SK-N-SH treated with all-trans-retinoic acid at 6 μM for 48 hours (cell line): ENCODE results near the gene PNLIP.

Experiments
- ATAC-seq: fragments of 200-7000 bp; cut with Tn5 transposase; 3 replicates; pipeline ENCODE4 v1.9.1; 2020; ENCODE audit warnings: mild to moderate bottlenecking, moderate library complexity
- BACH2 ChIP-seq: fragments of 250-450 bp; sonication (Bioruptor Pico); IDR thresholded peaks from 2 replicates; pipeline ENCODE4 v1.9.0; 2021; ENCODE audit warnings: mild to moderate bottlenecking, borderline replicate concordance
- CSDC2 ChIP-seq: fragments of 250-450 bp; sonication (Bioruptor Pico); IDR thresholded peaks from 2 replicates; pipeline ENCODE4 v1.5.0; 2020; ENCODE audit warnings: mild to moderate bottlenecking, moderate library complexity
- ESRRG ChIP-seq: fragments of 250-450 bp; sonication (Bioruptor Pico); IDR thresholded peaks from 2 replicates; pipeline ENCODE4 v1.6.1; 2021; ENCODE audit warnings: mild to moderate bottlenecking
- GLIS3 ChIP-seq: fragments of 250-450 bp; sonication (Bioruptor Pico); IDR thresholded peaks from 2 replicates; pipeline ENCODE4 v1.5.0; 2020; ENCODE audit warnings: mild to moderate bottlenecking, moderate library complexity
- ISL1 ChIP-seq: fragments of 250-450 bp; sonication (Bioruptor Pico); IDR thresholded peaks from 2 replicates; pipeline ENCODE4 v2.1.2; 2022; ENCODE audit warnings: mild to moderate bottlenecking, moderate library complexity
- OSR1 ChIP-seq: fragments of 250-450 bp; sonication (Bioruptor Pico); IDR thresholded peaks from 2 replicates; pipeline ENCODE4 v1.8.0; 2022; ENCODE audit warnings: moderate library complexity, mild to moderate bottlenecking, inconsistent platforms
- PPARA ChIP-seq: fragments of 250-450 bp; sonication (Bioruptor Pico); IDR thresholded peaks from 2 replicates; pipeline ENCODE4 v1.5.0; 2020; ENCODE audit warnings: mild to moderate bottlenecking, borderline replicate concordance
- RARB ChIP-seq: fragments of 250-450 bp; sonication (Bioruptor Pico); IDR thresholded peaks from 2 replicates; pipeline ENCODE4 v1.8.0; 2021; ENCODE audit warnings: mild to moderate bottlenecking, moderate library complexity
- SNAI2 ChIP-seq: fragments of 250-450 bp; sonication (Bioruptor Pico); IDR thresholded peaks from 2 replicates; pipeline ENCODE4 v1.5.0; 2020; ENCODE audit warnings: mild to moderate bottlenecking, moderate library complexity
- TCF4 ChIP-seq: fragments of 250-450 bp; sonication (Bioruptor Pico); IDR thresholded peaks from 2 replicates; pipeline ENCODE4 v1.8.0; 2021; ENCODE audit warnings: mild to moderate bottlenecking, moderate library complexity, borderline replicate concordance
- TOX ChIP-seq: fragments of 250-450 bp; sonication (Bioruptor Pico); IDR thresholded peaks from 2 replicates; pipeline ENCODE4 v1.8.0; 2021; ENCODE audit warnings: mild to moderate bottlenecking, moderate library complexity, borderline replicate concordance
- ZC3H10 ChIP-seq: fragments of 250-450 bp; sonication (Bioruptor Pico); IDR thresholded peaks from 2 replicates; pipeline ENCODE4 v1.5.1; 2021; ENCODE audit warnings: mild to moderate bottlenecking, moderate library complexity
- ZFP3 ChIP-seq: fragments of 250-450 bp; sonication (Bioruptor Pico); IDR thresholded peaks from 2 replicates; pipeline ENCODE4 v1.5.0; 2020; ENCODE audit warnings: mild to moderate bottlenecking, moderate library complexity
- ZFP30 ChIP-seq: fragments of 450-650 bp; formaldehyde crosslinking; IDR thresholded peaks from 2 replicates; pipeline ENCODE4 v1.5.0; 2022; ENCODE audit warnings: mild to moderate bottlenecking, moderate library complexity
- ZNF70 ChIP-seq: fragments of 450-650 bp; formaldehyde crosslinking; IDR thresholded peaks from 2 replicates; pipeline ENCODE4 v1.5.0; 2020; ENCODE audit warnings: mild to moderate bottlenecking, moderate library complexity
- ZNF8 ChIP-seq: fragments of 450-650 bp; formaldehyde crosslinking; IDR thresholded peaks from 2 replicates; pipeline ENCODE4 v1.5.0; 2020; ENCODE audit warnings: mild to moderate bottlenecking, moderate library complexity
- TF ChIP-seq, protein P1 (sequence below): fragments of 250-450 bp; sonication (Bioruptor Pico); IDR thresholded peaks from 2 replicates; pipeline ENCODE4 v1.8.0; 2020; ENCODE audit warnings: mild to moderate bottlenecking, moderate library complexity, borderline replicate concordance
- TF ChIP-seq, protein P2 (sequence below): fragments of 250-450 bp; sonication (Bioruptor Pico); IDR thresholded peaks from 2 replicates; pipeline ENCODE4 v1.5.0; 2020; ENCODE audit warnings: mild to moderate bottlenecking, moderate library complexity
- TF ChIP-seq, protein P3 (sequence below): fragments of 250-450 bp; sonication (Bioruptor Pico); IDR thresholded peaks from 2 replicates; pipeline ENCODE4 v1.5.1; 2021; ENCODE audit warnings: mild to moderate bottlenecking, moderate library complexity
- TF ChIP-seq, protein P4 (sequence below): fragments of 250-450 bp; sonication (Bioruptor Pico); IDR thresholded peaks from 2 replicates; pipeline ENCODE4 v1.5.1; 2020; ENCODE audit warnings: low read depth, mild to moderate bottlenecking, moderate library complexity
- TF ChIP-seq, protein P5 (sequence below): fragments of 250-450 bp; sonication (Bioruptor Pico); IDR thresholded peaks from 2 replicates; pipeline ENCODE4 v1.8.0; 2021; ENCODE audit warnings: low read depth, mild to moderate bottlenecking, moderate library complexity, borderline replicate concordance

The PNLIP gene

DNA sequence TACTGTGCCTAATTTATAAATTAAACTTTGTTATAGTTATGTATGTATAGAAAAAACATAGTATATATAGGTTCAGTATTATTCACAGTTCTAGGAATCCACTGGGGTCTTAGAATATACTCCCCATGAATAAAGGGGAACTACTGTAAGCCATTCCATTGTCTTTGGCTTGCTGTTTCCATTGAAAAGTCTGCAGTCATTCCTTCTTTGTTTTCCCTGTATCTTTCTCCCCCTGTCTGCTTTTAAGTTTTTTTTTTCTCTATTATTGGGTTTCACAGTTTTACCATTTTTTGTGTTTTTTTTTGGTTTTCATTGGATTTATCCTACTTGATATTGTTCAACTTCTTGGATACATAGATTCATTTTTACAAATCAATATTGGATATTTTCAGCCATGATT is 6.7 kb upstream of the PNLIP start:
- TF ChIP-seq, protein P1, sequence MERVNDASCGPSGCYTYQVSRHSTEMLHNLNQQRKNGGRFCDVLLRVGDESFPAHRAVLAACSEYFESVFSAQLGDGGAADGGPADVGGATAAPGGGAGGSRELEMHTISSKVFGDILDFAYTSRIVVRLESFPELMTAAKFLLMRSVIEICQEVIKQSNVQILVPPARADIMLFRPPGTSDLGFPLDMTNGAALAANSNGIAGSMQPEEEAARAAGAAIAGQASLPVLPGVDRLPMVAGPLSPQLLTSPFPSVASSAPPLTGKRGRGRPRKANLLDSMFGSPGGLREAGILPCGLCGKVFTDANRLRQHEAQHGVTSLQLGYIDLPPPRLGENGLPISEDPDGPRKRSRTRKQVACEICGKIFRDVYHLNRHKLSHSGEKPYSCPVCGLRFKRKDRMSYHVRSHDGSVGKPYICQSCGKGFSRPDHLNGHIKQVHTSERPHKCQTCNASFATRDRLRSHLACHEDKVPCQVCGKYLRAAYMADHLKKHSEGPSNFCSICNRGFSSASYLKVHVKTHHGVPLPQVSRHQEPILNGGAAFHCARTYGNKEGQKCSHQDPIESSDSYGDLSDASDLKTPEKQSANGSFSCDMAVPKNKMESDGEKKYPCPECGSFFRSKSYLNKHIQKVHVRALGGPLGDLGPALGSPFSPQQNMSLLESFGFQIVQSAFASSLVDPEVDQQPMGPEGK, result no peak
- TF ChIP-seq ZC3H10 (CRISPR knock-in tag) (no peak), ZNF8 (no peak), ESRRG (no peak), PPARA (CRISPR knock-in tag) (no peak), ISL1 (CRISPR knock-in tag) (no peak)
- TF ChIP-seq, protein P2, sequence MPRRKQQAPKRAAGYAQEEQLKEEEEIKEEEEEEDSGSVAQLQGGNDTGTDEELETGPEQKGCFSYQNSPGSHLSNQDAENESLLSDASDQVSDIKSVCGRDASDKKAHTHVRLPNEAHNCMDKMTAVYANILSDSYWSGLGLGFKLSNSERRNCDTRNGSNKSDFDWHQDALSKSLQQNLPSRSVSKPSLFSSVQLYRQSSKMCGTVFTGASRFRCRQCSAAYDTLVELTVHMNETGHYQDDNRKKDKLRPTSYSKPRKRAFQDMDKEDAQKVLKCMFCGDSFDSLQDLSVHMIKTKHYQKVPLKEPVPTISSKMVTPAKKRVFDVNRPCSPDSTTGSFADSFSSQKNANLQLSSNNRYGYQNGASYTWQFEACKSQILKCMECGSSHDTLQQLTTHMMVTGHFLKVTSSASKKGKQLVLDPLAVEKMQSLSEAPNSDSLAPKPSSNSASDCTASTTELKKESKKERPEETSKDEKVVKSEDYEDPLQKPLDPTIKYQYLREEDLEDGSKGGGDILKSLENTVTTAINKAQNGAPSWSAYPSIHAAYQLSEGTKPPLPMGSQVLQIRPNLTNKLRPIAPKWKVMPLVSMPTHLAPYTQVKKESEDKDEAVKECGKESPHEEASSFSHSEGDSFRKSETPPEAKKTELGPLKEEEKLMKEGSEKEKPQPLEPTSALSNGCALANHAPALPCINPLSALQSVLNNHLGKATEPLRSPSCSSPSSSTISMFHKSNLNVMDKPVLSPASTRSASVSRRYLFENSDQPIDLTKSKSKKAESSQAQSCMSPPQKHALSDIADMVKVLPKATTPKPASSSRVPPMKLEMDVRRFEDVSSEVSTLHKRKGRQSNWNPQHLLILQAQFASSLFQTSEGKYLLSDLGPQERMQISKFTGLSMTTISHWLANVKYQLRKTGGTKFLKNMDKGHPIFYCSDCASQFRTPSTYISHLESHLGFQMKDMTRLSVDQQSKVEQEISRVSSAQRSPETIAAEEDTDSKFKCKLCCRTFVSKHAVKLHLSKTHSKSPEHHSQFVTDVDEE (CRISPR knock-in tag), result no peak
- no peak for ATAC-seq

DNA sequence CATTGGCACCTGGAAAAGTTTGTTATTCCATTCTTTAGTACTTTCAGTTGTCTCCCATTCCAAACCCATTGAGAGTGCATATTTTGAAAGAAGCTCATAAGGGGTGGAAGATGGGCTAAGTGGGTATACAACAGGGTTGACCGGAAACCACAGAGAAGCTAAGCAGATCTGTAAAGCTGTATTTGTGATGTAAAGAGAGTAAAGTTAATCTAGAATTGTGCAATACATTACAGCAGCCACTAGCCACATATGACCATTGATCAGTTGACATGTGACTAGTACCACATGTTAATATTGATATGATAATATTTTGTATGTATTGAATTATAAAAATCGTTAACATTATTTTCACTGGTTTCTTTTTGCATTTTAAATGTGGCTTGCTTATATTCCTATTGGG is 4.9 kb upstream of the PNLIP start:
- ATAC-seq, result no peak
- TF ChIP-seq PPARA (CRISPR knock-in tag), result no peak
- no peak for TF ChIP-seq OSR1
- TF ChIP-seq, protein P2 (CRISPR knock-in tag), result no peak
- no peak for TF ChIP-seq ZFP30 (CRISPR knock-in tag)
- TF ChIP-seq, protein P3, sequence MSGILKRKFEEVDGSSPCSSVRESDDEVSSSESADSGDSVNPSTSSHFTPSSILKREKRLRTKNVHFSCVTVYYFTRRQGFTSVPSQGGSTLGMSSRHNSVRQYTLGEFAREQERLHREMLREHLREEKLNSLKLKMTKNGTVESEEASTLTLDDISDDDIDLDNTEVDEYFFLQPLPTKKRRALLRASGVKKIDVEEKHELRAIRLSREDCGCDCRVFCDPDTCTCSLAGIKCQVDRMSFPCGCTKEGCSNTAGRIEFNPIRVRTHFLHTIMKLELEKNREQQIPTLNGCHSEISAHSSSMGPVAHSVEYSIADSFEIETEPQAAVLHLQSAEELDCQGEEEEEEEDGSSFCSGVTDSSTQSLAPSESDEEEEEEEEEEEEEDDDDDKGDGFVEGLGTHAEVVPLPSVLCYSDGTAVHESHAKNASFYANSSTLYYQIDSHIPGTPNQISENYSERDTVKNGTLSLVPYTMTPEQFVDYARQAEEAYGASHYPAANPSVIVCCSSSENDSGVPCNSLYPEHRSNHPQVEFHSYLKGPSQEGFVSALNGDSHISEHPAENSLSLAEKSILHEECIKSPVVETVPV (CRISPR knock-in tag), result no peak
- no peak for TF ChIP-seq BACH2 (CRISPR knock-in tag)
- TF ChIP-seq ZNF8, result no peak
- TF ChIP-seq ISL1 (CRISPR knock-in tag), result no peak
- TF ChIP-seq SNAI2 (CRISPR knock-in tag), result no peak
- TF ChIP-seq TCF4 (CRISPR knock-in tag), result no peak
- TF ChIP-seq RARB (CRISPR knock-in tag), result no peak
- TF ChIP-seq ZFP3 (CRISPR knock-in tag), result no peak
- no peak for TF ChIP-seq ESRRG
- no peak for TF ChIP-seq ZNF70

DNA sequence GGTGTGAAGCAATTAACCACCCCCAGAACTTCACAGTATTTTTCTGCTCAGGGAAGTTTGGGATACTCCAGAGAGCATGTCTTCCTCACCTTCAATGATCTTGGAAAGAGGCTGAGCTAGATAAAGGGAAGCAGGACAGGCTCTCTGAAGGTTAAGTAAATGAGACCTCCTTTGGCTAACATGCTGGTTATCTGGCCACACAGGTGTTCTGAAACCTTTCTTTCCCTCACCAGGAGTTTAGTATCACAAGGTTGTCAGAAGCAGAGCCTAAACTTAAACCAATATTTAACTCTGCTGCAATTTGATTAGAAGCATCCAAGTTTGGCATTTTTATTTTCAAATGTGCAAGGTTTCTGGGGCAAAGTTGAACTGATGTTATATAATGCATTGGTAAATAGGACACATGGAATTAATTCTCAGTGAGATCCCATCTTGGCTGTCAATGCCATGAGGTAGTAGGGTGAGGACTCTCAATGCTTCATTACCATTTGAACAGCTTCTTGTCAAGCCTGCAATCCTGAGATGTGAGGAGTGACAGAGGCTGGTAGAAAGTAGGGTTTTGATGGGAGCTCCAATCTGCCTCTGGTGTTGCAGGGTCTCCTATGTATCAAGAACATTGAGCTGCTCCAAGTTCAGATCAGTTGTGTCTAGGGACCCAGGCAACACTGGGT is 3.6 kb upstream of the PNLIP start:
- no peak for ATAC-seq
- TF ChIP-seq BACH2 (CRISPR knock-in tag), result no peak
- TF ChIP-seq ISL1 (CRISPR knock-in tag), result no peak
- no peak for TF ChIP-seq CSDC2 (CRISPR knock-in tag)
- TF ChIP-seq ZNF8, result no peak
- TF ChIP-seq, protein P4, sequence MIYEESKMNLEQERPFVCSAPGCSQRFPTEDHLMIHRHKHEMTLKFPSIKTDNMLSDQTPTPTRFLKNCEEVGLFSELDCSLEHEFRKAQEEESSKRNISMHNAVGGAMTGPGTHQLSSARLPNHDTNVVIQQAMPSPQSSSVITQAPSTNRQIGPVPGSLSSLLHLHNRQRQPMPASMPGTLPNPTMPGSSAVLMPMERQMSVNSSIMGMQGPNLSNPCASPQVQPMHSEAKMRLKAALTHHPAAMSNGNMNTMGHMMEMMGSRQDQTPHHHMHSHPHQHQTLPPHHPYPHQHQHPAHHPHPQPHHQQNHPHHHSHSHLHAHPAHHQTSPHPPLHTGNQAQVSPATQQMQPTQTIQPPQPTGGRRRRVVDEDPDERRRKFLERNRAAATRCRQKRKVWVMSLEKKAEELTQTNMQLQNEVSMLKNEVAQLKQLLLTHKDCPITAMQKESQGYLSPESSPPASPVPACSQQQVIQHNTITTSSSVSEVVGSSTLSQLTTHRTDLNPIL (CRISPR knock-in tag), result no peak

DNA sequence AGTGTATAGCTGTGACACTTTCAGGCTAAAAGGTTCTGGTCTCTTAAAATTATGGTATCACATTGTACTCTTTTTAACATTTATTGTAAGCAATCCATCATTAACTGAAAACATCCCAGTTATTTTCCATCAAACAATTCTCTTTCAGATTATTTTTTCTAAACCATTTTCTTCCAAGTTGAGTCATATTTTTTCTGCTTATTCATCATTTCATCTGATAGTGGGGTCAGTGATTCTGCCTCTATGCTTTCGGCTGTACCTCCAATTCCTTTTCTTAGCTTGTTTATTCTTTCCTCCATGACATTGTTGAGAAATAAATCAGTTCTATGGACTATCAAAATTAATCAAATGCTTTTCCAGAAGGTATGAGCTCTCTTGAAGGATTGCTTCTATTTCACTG is 609 bp upstream of the PNLIP start:
- no peak for ATAC-seq
- TF ChIP-seq CSDC2 (CRISPR knock-in tag) (no peak), TOX (CRISPR knock-in tag) (no peak), ZC3H10 (CRISPR knock-in tag) (no peak), ZFP3 (CRISPR knock-in tag) (no peak), GLIS3 (CRISPR knock-in tag) (no peak), TCF4 (CRISPR knock-in tag) (no peak)
- TF ChIP-seq, protein P5, sequence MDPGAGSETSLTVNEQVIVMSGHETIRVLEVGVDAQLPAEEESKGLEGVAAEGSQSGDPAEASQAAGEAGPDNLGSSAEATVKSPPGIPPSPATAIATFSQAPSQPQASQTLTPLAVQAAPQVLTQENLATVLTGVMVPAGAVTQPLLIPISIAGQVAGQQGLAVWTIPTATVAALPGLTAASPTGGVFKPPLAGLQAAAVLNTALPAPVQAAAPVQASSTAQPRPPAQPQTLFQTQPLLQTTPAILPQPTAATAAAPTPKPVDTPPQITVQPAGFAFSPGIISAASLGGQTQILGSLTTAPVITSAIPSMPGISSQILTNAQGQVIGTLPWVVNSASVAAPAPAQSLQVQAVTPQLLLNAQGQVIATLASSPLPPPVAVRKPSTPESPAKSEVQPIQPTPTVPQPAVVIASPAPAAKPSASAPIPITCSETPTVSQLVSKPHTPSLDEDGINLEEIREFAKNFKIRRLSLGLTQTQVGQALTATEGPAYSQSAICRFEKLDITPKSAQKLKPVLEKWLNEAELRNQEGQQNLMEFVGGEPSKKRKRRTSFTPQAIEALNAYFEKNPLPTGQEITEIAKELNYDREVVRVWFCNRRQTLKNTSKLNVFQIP (CRISPR knock-in tag), result no peak
- TF ChIP-seq, protein P2 (CRISPR knock-in tag), result no peak
